Adrenal gland (tissue), 12 donors: ENCODE results near the gene ATXN1. TPM values are rescaled to one million over a fixed set of nuclear protein-coding genes. Genes with fewer than 3 reads are reported as not detected.
A peak's percentile ranks its signal among the peaks of the same experiment; 100 is the strongest.

Source experiments
- DNase-seq, 7 donors: peaks; one replicate each; pipeline ENCODE4 v3.0.0-alpha.2; 2019 to 2020
- H3K27ac ChIP-seq, 5 donors: fragments of 200-600 bp; sonication (generic) in 4 of 5; 1 replicate in 3 of 5; 2 replicates in 2 of 5; pipeline versions ENCODE4 v1.5.1 to v1.8.0; 2016 to 2020; ENCODE audit warnings: mild to moderate bottlenecking in 1 of 5
- H3K27me3 ChIP-seq: fragments of 200-600 bp; 2 replicates; pipeline ENCODE4 v1.8.0; 2021
- H3K36me3 ChIP-seq, 2 donors: fragments of 200-600 bp; replicated peaks in 1 of 2; 1 replicate in 1 of 2; 2 replicates in 1 of 2; pipeline versions ENCODE4 v1.5.1 to v1.8.0; 2018 to 2022
- H3K4me1 ChIP-seq, 2 donors: fragments of 200-600 bp; replicated peaks in 1 of 2; 1 replicate in 1 of 2; 2 replicates in 1 of 2; pipeline versions ENCODE4 v1.5.1 to v1.8.0; 2018 to 2021
- H3K4me3 ChIP-seq, 4 donors: fragments of 200-600 bp; sonication (generic) in 3 of 4; one replicate each; pipeline ENCODE4 v1.5.1; 2016 to 2018
- H3K9me3 ChIP-seq, 3 donors: fragments of 200-600 bp; sonication (generic) in 1 of 3; replicated peaks in 1 of 3; 1 replicate in 2 of 3; 2 replicates in 1 of 3; pipeline versions ENCODE4 v1.5.1 to v1.8.0; 2016 to 2021
- POLR2A ChIP-seq, 2 donors: fragments of 450-650 bp; IDR thresholded peaks; one replicate each; pipeline ENCODE4 v1.6.1; 2017; ENCODE audit warnings: antibody characterized with exemption in 2 of 2, mild to moderate bottlenecking in 2 of 2, moderate library complexity in 1 of 2
- WGBS, 4 donors: extraction: QIAGEN DNeasy Blood & Tissue Kit in 2 of 4; methylation state at CpG; one replicate each; pipeline versions ENCODE4 v1.1.5 to v1.1.7; 2013 to 2017; 5-methylcytosine and 5-hydroxymethylcytosine counted together
- intact Hi-C, 2 donors: fragments of 100-400 bp; cut with DNase I; formaldehyde crosslinking; loops; one replicate each; pipeline versions ENCODE4 v1.14.1 to v1.15.0; 2022 to 2023
- polyA plus RNA-seq, 3 donors: library from polyadenylated mRNA; stranded (reverse); fragments of 200-250 nt in 2 of 3; fragments of 350-450 nt in 1 of 3; fragmentation: Illumina TruSeq in 1 of 3; extraction: RNeasy Lipid Tissue Mini Kit (QIAGEN cat#74804) in 1 of 3; gene quantifications; one replicate each; pipeline ENCODE4 v1.2.3, GENCODE V29; 2013 to 2014
- total RNA-seq, 9 donors: library from RNA; depleted of rRNA in 4 of 9; stranded (reverse); fragments of >200 nt in 4 of 9; fragments of 120-200 nt in 1 of 9; fragmentation: NEBNext Ultra II Directional in 1 of 9; extraction: Animal tissue kit (Norgen Biotek cat#: 25700) in 1 of 9; gene quantifications; one replicate each; pipeline versions ENCODE4 v1.1.0 to v1.2.4, GENCODE V29; 2013 to 2023
- TF ChIP-seq, protein P1 (sequence below), 6 experiments: fragments of 450-650 bp in 4 of 6; fragments of 200-600 bp in 2 of 6; sonication (generic) in 1 of 6; IDR thresholded peaks; 1 replicate in 5 of 6; 2 replicates in 1 of 6; pipeline versions ENCODE4 v1.5.1 to v1.8.0; 2016 to 2021; ENCODE audit warnings: antibody characterized with exemption in 6 of 6, mild to moderate bottlenecking in 2 of 6, moderate library complexity in 1 of 6
- donor health status: healthy with polysubstance abuse.
- donor health status: Bipolar disorder and iron deficiency.
- donor health status: DM: yes; HTN: yes; CAD: no.
- donor health status: DM: no; HTN: no; CAD: no.
- donor health status: DM: no; HTN: no; CAD: no.
- donor health status: DM: yes; HTN: yes; CAD: no.

Gene ATXN1
- total and polyA plus RNA-seq, 12 donors, result 3.4 to 51.3 (median 25.4) TPM

GRCh38 chr6:16741112-16742016 lies 19.9 kb downstream of the ATXN1 start:
- 63 to 76% (median 69%) methylated on average over 8 of the region's 8 CpGs for WGBS, 4 donors
- Histone ChIP-seq H3K9me3 (no peaks in the 10 kb centered on the region), H3K36me3 (no peaks in the 10 kb centered on the region), H3K4me1 (peaks cover 0 to 42% of the 10 kb centered on the region in 2 donors), H3K27ac (peak overlapping the region in 1 of 5 donors; percentile 34), H3K4me3 (no peak overlapping the region), H3K27me3 (no peaks in the 10 kb centered on the region)
- TF ChIP-seq, protein P1, sequence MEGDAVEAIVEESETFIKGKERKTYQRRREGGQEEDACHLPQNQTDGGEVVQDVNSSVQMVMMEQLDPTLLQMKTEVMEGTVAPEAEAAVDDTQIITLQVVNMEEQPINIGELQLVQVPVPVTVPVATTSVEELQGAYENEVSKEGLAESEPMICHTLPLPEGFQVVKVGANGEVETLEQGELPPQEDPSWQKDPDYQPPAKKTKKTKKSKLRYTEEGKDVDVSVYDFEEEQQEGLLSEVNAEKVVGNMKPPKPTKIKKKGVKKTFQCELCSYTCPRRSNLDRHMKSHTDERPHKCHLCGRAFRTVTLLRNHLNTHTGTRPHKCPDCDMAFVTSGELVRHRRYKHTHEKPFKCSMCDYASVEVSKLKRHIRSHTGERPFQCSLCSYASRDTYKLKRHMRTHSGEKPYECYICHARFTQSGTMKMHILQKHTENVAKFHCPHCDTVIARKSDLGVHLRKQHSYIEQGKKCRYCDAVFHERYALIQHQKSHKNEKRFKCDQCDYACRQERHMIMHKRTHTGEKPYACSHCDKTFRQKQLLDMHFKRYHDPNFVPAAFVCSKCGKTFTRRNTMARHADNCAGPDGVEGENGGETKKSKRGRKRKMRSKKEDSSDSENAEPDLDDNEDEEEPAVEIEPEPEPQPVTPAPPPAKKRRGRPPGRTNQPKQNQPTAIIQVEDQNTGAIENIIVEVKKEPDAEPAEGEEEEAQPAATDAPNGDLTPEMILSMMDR (IDR thresholded peaks at IDR 0.05), result no peak
- no peak for TF ChIP-seq POLR2A (IDR thresholded peaks at IDR 0.05)
- DNase-seq, result no peak
- intact Hi-C loops, result no loop called here

DNA sequence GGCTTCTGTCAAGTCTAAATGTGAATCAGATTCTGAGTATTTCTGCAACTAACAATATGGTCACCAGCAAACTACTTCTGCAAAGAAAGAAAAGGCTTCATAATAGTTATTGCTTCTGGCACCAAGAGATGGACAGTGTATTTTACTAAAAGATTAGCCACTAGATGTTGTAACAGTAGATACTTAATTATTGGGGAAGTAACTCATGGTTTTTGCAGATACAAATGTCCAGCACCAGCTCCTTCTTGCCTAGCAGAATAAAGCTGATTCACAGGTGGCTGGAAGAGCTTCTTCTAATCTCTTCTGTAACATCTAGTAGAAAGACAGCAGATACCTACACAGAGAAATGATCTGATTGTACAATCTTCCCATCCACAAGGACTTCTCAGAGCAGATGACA lies 21.2 kb downstream of the ATXN1 start:
- Histone ChIP-seq H3K27me3 (no peaks in the 10 kb centered on the region), H3K4me3 (no peak overlapping the region), H3K4me1 (peaks cover 0 to 42% of the 10 kb centered on the region in 2 donors), H3K27ac (no peak overlapping the region), H3K36me3 (no peaks in the 10 kb centered on the region), H3K9me3 (no peaks in the 10 kb centered on the region)
- intact Hi-C loops, result no loop called here
- TF ChIP-seq, protein P1 (IDR thresholded peaks at IDR 0.05), result no peak
- TF ChIP-seq POLR2A (IDR thresholded peaks at IDR 0.05), result no peak
- no peak for DNase-seq

DNA sequence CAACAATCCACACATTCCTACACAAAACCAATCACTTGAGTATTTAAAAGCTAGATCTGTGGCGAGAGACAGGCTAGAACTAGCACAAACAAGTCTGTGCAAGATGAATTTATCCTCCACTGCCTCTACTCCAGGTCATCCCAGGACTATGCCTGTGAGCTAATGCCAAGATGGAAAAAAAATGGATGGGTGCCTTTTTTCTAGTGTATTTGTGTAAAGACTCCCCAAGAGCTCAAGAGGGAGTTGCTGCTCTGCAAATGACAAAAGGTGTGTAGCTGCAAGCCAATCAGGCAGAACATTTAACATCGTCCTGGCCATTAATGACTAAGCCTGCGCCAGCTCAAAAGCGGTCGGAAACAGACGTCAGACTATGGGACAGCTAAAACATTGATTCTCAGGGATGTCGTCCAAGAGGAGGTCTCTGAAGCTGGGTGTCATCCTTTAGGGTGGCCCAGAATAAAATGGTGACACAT lies 21.9 kb downstream of the ATXN1 start:
- Histone ChIP-seq H3K9me3 (no peaks in the 10 kb centered on the region), H3K27ac (no peak overlapping the region), H3K4me3 (no peak overlapping the region), H3K4me1 (peaks cover 0 to 42% of the 10 kb centered on the region in 2 donors), H3K36me3 (no peaks in the 10 kb centered on the region), H3K27me3 (no peaks in the 10 kb centered on the region)
- 88 to 93% (median 92%) methylated on average over 7 of the region's 7 CpGs for WGBS, 4 donors
- no peak for TF ChIP-seq POLR2A (IDR thresholded peaks at IDR 0.05)
- TF ChIP-seq, protein P1 (IDR thresholded peaks at IDR 0.05), result no peak
- no peak for DNase-seq
- intact Hi-C loops, result no loop called here

DNA sequence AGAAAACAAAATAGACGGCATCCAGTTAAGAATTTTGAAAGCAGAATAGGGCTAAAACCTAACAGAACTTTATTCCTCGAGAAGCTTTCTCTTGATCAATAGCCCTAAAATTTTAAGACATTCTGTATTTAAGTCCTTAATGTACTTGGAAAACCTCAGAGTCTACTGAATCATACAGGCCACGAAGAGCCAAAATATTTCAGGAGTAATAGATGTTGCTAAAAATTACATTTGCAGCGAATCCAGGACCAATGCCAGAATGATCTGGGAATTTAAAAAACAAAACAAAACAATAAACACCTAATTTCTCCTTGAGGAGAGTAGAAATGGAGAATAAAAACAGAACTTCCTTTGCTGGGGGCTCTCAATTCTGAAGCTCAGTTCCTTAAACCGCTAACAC lies 23.3 kb downstream of the ATXN1 start:
- intact Hi-C loops, result no loop called here
- H3K4me1 ChIP-seq, result peaks cover 0 to 42% of the 10 kb centered on the region in 2 donors
- no peak for DNase-seq
- no peak for TF ChIP-seq POLR2A (IDR thresholded peaks at IDR 0.05)
- 77 to 84% (median 77%) methylated on average over 5 of the region's 5 CpGs for WGBS, 4 donors
- H3K27me3 ChIP-seq, result no peaks in the 10 kb centered on the region
- no peaks in the 10 kb centered on the region for H3K9me3 ChIP-seq
- H3K36me3 ChIP-seq, result no peaks in the 10 kb centered on the region
- no peak overlapping the region for H3K27ac ChIP-seq
- H3K4me3 ChIP-seq, result no peak overlapping the region
